ENCODE measurements around the gene CFAP70. TPM values are rescaled to one million over a fixed set of nuclear protein-coding genes. Genes with fewer than 3 reads are reported as not detected.

The CFAP70 gene
- total RNA-seq, 1 experiment from 2014 or later: 0.10 TPM

- ATAC-seq (no peak), DNase-seq (ENCODE audit: low read depth, low spot score) (no peak)
- in situ Hi-C loops (cut with HindIII; ENCODE audit: low pct_unique_long_range_greater_than_20kb, low sequenced_read_pairs) (no loop called here), intact Hi-C loops (cut with micrococcal nuclease; ENCODE audit: unreplicated experiment) (no loop called here)
- Histone ChIP-seq H3K4me1 (ENCODE audit: control insufficient read depth, insufficient read depth, low read length) (no peaks in the 10 kb centered on the region), H3K27ac (ENCODE audit: low read length) (no peak overlapping the region), H3K36me3 (ENCODE audit: control insufficient read depth, insufficient read depth, low read length) (no peaks in the 10 kb centered on the region), H3K4me3 (ENCODE audit: low read depth in 2 of 2, low read length in 2 of 2) (no peak overlapping the region), H3K9me3 (ENCODE audit: control insufficient read depth, insufficient read depth, low read depth, low read length) (no peaks in the 10 kb centered on the region), H3K27me3 (ENCODE audit: control insufficient read depth, insufficient read depth, low read length) (no peaks in the 10 kb centered on the region)
- POLR2A ChIA-PET: interaction anchor here (0.7 kb wide), 1 partner anchor 206 kb away, joined by 3 read pairs; no protein-coding TSS in a partner anchor
- no TSS peak for BruUV-seq (replicated peaks)
- no peak for TF ChIP-seq REST (IDR thresholded peaks at IDR 0.05; ENCODE audit: insufficient read depth in 1 of 2, low read depth in 2 of 2, low read length in 1 of 2)
- no peak for TF ChIP-seq TCF7L2 (IDR thresholded peaks at IDR 0.05; ENCODE audit: low read depth, low read length)
- TF ChIP-seq SIN3A (IDR thresholded peaks at IDR 0.05; ENCODE audit: borderline replicate concordance, insufficient read depth, low read depth, low read length): no peak
- TF ChIP-seq CTCF (IDR thresholded peaks at IDR 0.05): no peak
- TF ChIP-seq POLR2AphosphoS5 (IDR thresholded peaks at IDR 0.05; ENCODE audit: low read depth, low read length): no peak
- CTCF ChIA-PET: no interaction called here
These were observed 147.4 kb downstream of the CFAP70 start for GRCh38 chr10:73211106-73211811.

GRCh38 chr10:73210395-73211105 is 148.1 kb downstream of the CFAP70 start:
- no peak overlapping the region for H3K27ac ChIP-seq (ENCODE audit: low read length)
- in situ Hi-C loops (cut with HindIII; ENCODE audit: low pct_unique_long_range_greater_than_20kb, low sequenced_read_pairs) (no loop called here), intact Hi-C loops (cut with micrococcal nuclease; ENCODE audit: unreplicated experiment) (no loop called here)
- BruUV-seq (replicated peaks): no TSS peak
- ChIA-PET CTCF (no interaction called here), POLR2A (no interaction called here)
- H3K27me3 ChIP-seq (ENCODE audit: control insufficient read depth, insufficient read depth, low read length): no peaks in the 10 kb centered on the region
- H3K36me3 ChIP-seq (ENCODE audit: control insufficient read depth, insufficient read depth, low read length): no peaks in the 10 kb centered on the region
- DNase-seq (ENCODE audit: low read depth, low spot score): no peak
- H3K4me3 ChIP-seq (ENCODE audit: low read depth in 2 of 2, low read length in 2 of 2): no peak overlapping the region
- no peak for ATAC-seq
- TF ChIP-seq POLR2AphosphoS5 (IDR thresholded peaks at IDR 0.05; ENCODE audit: low read depth, low read length) (no peak), CTCF (IDR thresholded peaks at IDR 0.05) (no peak), TCF7L2 (IDR thresholded peaks at IDR 0.05; ENCODE audit: low read depth, low read length) (no peak), SIN3A (IDR thresholded peaks at IDR 0.05; ENCODE audit: borderline replicate concordance, insufficient read depth, low read depth, low read length) (no peak)
- no peaks in the 10 kb centered on the region for H3K4me1 ChIP-seq (ENCODE audit: control insufficient read depth, insufficient read depth, low read length)
- no peaks in the 10 kb centered on the region for H3K9me3 ChIP-seq (ENCODE audit: control insufficient read depth, insufficient read depth, low read depth, low read length)

Measured in Panc1 (cell line).